ENCODE data around the gene STIM2.
"Not testable (repeated sequence)": the region's sequence is repeated elsewhere in the genome, so short reads cannot be mapped to it uniquely, and the experiment has no call there.

The STIM2 gene

GRCh38 chr4:27001398-27002164 lies 140.9 kb downstream of the STIM2 start:
- no peak for DNase-seq (ENCODE audit: low spot score)

GRCh38 chr4:27003642-27004113 lies 143.0 kb downstream of the STIM2 start:
- no peak for DNase-seq (ENCODE audit: low spot score)

GRCh38 chr4:27005501-27005900 lies 144.9 kb downstream of the STIM2 start:
- DNase-seq (ENCODE audit: low spot score) = no peak

- DNase-seq (ENCODE audit: low spot score) = no peak
Measured at GRCh38 chr4:27005905-27006590, 145.4 kb downstream of the STIM2 start.

- DNase-seq (ENCODE audit: low spot score) = no peak
Measured at GRCh38 chr4:27006646-27007045, 146.0 kb downstream of the STIM2 start.

- no peak for DNase-seq (ENCODE audit: low spot score)
Measured at GRCh38 chr4:27007507-27007906, 146.9 kb downstream of the STIM2 start.

GRCh38 chr4:27008679-27009078 lies 148.0 kb downstream of the STIM2 start:
- DNase-seq (ENCODE audit: low spot score) = no peak

- DNase-seq (ENCODE audit: low spot score) = no peak
Measured at GRCh38 chr4:27009539-27009938, 148.9 kb downstream of the STIM2 start.

GRCh38 chr4:27010334-27010940 lies 149.8 kb downstream of the STIM2 start:
- peak; percentile 73 for DNase-seq (ENCODE audit: low spot score)

GRCh38 chr4:27011401-27011800 lies 150.8 kb downstream of the STIM2 start:
- DNase-seq (ENCODE audit: low spot score) = no peak

- DNase-seq (ENCODE audit: low spot score) = no peak
Measured at GRCh38 chr4:27013012-27013411, 152.4 kb downstream of the STIM2 start.

GRCh38 chr4:27016551-27016950 lies 155.9 kb downstream of the STIM2 start:
- DNase-seq (ENCODE audit: low spot score) = no peak

- no peak for DNase-seq (ENCODE audit: low spot score)
Measured at GRCh38 chr4:27017623-27018022, 157.0 kb downstream of the STIM2 start.

- no peak for DNase-seq (ENCODE audit: low spot score)
Measured at GRCh38 chr4:27018076-27018475, 157.4 kb downstream of the STIM2 start.

GRCh38 chr4:27018910-27019309 lies 158.3 kb downstream of the STIM2 start:
- DNase-seq (ENCODE audit: low spot score) = no peak

GRCh38 chr4:27019766-27020165 lies 159.1 kb downstream of the STIM2 start:
- no peak for DNase-seq (ENCODE audit: low spot score)

GRCh38 chr4:27020203-27020602 lies 159.6 kb downstream of the STIM2 start:
- DNase-seq (ENCODE audit: low spot score) = no peak

GRCh38 chr4:27020603-27021002 lies 160.0 kb downstream of the STIM2 start:
- no peak for DNase-seq (ENCODE audit: low spot score)

- DNase-seq (ENCODE audit: low spot score) = no peak
Measured at GRCh38 chr4:27022963-27023362, 162.3 kb downstream of the STIM2 start.

- DNase-seq (ENCODE audit: low spot score) = no peak
Measured at GRCh38 chr4:27023366-27023765, 162.7 kb downstream of the STIM2 start.

- DNase-seq (ENCODE audit: low spot score) = no peak
Measured at GRCh38 chr4:27024805-27025204, 164.2 kb downstream of the STIM2 start.

GRCh38 chr4:27027428-27027827 lies 166.8 kb downstream of the STIM2 start:
- DNase-seq (ENCODE audit: low spot score) = peak; percentile 20

- DNase-seq (ENCODE audit: low spot score) = not testable (repeated sequence)
Measured at GRCh38 chr4:27035127-27035526, 174.5 kb downstream of the STIM2 start.

Measured in pons (tissue), 1 donor.